ENCODE data around the gene CALCR.

- TF ChIP-seq GLIS3 (CRISPR knock-in tag; IDR thresholded peaks at IDR 0.05), result no peak
- no peak for TF ChIP-seq ZFP3 (CRISPR knock-in tag; IDR thresholded peaks at IDR 0.05)
- no peak for TF ChIP-seq ZNF8 (CRISPR knock-in tag; IDR thresholded peaks at IDR 0.05)
- no peak for TF ChIP-seq CREB5 (CRISPR knock-in tag; IDR thresholded peaks at IDR 0.05; ENCODE audit: low read depth)
- TF ChIP-seq ARNTL (CRISPR knock-in tag; IDR thresholded peaks at IDR 0.05; ENCODE audit: borderline replicate concordance, low read depth), result no peak
- no peak for TF ChIP-seq PATZ1 (CRISPR knock-in tag; IDR thresholded peaks at IDR 0.05; ENCODE audit: borderline replicate concordance)
- TF ChIP-seq RARB (CRISPR knock-in tag; IDR thresholded peaks at IDR 0.05), result no peak
- TF ChIP-seq PPARA (CRISPR knock-in tag; IDR thresholded peaks at IDR 0.05; ENCODE audit: borderline replicate concordance), result no peak
- no peak for TF ChIP-seq ZFP30 (CRISPR knock-in tag; IDR thresholded peaks at IDR 0.05)
- TF ChIP-seq TSHZ2 (CRISPR knock-in tag; IDR thresholded peaks at IDR 0.05), result no peak
- no peak for TF ChIP-seq ESRRG (CRISPR knock-in tag; IDR thresholded peaks at IDR 0.05)
- no peak for TF ChIP-seq ZNF70 (CRISPR knock-in tag; IDR thresholded peaks at IDR 0.05)
- TF ChIP-seq POU6F1 (CRISPR knock-in tag; IDR thresholded peaks at IDR 0.05; ENCODE audit: borderline replicate concordance, low read depth), result no peak
- no peak for TF ChIP-seq TCF4 (CRISPR knock-in tag; IDR thresholded peaks at IDR 0.05; ENCODE audit: borderline replicate concordance)
Observed at GRCh38 chr7:93574269-93574645, 267 bp downstream of the CALCR start.
